ENCODE results near the gene CTSW. TPM values are rescaled to one million over a fixed set of nuclear protein-coding genes. Genes with fewer than 3 reads are reported as not detected.

The CTSW gene
- total RNA-seq, 1 donor from 2014 or later: not detected

- peak overlapping the region; percentile 97 for H3K4me3 Mint-ChIP-seq (ENCODE audit: unreplicated experiment)
- peak overlapping the region; percentile 92 for H3K27ac Mint-ChIP-seq (ENCODE audit: unreplicated experiment)
- peak; percentile 1 for DNase-seq (ENCODE audit: low spot score)
- TF ChIP-seq CTCF (IDR thresholded peaks at IDR 0.05; ENCODE audit: unreplicated experiment): no peak
- H3K36me3 Mint-ChIP-seq (ENCODE audit: low read depth, unreplicated experiment): peaks cover 47% of the 10 kb centered on the region
- peaks cover 48% of the 10 kb centered on the region for H3K27me3 Mint-ChIP-seq (ENCODE audit: unreplicated experiment)
- peaks cover 46% of the 10 kb centered on the region for H3K4me1 Mint-ChIP-seq (ENCODE audit: unreplicated experiment)
- H3K9me3 Mint-ChIP-seq (ENCODE audit: unreplicated experiment): no peaks in the 10 kb centered on the region
Measured at GRCh38 chr11:65855927-65856363, 23.7 kb upstream of the CTSW start.

GRCh38 chr11:65856689-65857499 lies 22.7 kb upstream of the CTSW start:
- Mint-ChIP-seq H3K27ac (ENCODE audit: unreplicated experiment) (peak overlapping the region; percentile 92), H3K27me3 (ENCODE audit: unreplicated experiment) (peaks cover 47% of the 10 kb centered on the region), H3K4me1 (ENCODE audit: unreplicated experiment) (peaks cover 52% of the 10 kb centered on the region), H3K36me3 (ENCODE audit: low read depth, unreplicated experiment) (peaks cover 49% of the 10 kb centered on the region), H3K9me3 (ENCODE audit: unreplicated experiment) (no peaks in the 10 kb centered on the region), H3K4me3 (ENCODE audit: unreplicated experiment) (peak overlapping the region; percentile 97)
- DNase-seq (ENCODE audit: low spot score): peak; percentile 72
- TF ChIP-seq CTCF (IDR thresholded peaks at IDR 0.05; ENCODE audit: unreplicated experiment): no peak

- Mint-ChIP-seq H3K4me3 (ENCODE audit: unreplicated experiment) (peak overlapping the region; percentile 97), H3K27me3 (ENCODE audit: unreplicated experiment) (peaks cover 43% of the 10 kb centered on the region), H3K9me3 (ENCODE audit: unreplicated experiment) (no peaks in the 10 kb centered on the region), H3K27ac (ENCODE audit: unreplicated experiment) (no peak overlapping the region), H3K4me1 (ENCODE audit: unreplicated experiment) (peaks cover 51% of the 10 kb centered on the region), H3K36me3 (ENCODE audit: low read depth, unreplicated experiment) (peaks cover 46% of the 10 kb centered on the region)
- no peak for DNase-seq (ENCODE audit: low spot score)
- no peak for TF ChIP-seq CTCF (IDR thresholded peaks at IDR 0.05; ENCODE audit: unreplicated experiment)
Measured at GRCh38 chr11:65857500-65857852, 22.2 kb upstream of the CTSW start.

GRCh38 chr11:65857853-65858680 lies 21.6 kb upstream of the CTSW start, which contains the start of gene CFL1:
Gene CFL1, minus strand, starts transcription at chr11:65858180. Its CDS starts 81 bp downstream, at chr11:65858099.
- DNase-seq (ENCODE audit: low spot score): peak; percentile 98
- H3K4me3 Mint-ChIP-seq (ENCODE audit: unreplicated experiment): peak within 1 kb of the TSS; percentile 97
- H3K36me3 Mint-ChIP-seq (ENCODE audit: low read depth, unreplicated experiment): peaks cover 50% of the 10 kb centered on the region
- peaks cover 55% of the 10 kb centered on the region for H3K4me1 Mint-ChIP-seq (ENCODE audit: unreplicated experiment)
- peaks cover 45% of the 10 kb centered on the region for H3K27me3 Mint-ChIP-seq (ENCODE audit: unreplicated experiment)
- no peaks in the 10 kb centered on the region for H3K9me3 Mint-ChIP-seq (ENCODE audit: unreplicated experiment)
- peak within 1 kb of the TSS; percentile 97 for H3K27ac Mint-ChIP-seq (ENCODE audit: unreplicated experiment)
- TF ChIP-seq CTCF (IDR thresholded peaks at IDR 0.05; ENCODE audit: unreplicated experiment): no peak
